ENCODE results near the gene APRT. TPM values are rescaled to one million over a fixed set of nuclear protein-coding genes. Genes with fewer than 3 reads are reported as not detected.

APRT gene
- total RNA-seq, 1 donor from 2014 or later = 153 TPM

DNA sequence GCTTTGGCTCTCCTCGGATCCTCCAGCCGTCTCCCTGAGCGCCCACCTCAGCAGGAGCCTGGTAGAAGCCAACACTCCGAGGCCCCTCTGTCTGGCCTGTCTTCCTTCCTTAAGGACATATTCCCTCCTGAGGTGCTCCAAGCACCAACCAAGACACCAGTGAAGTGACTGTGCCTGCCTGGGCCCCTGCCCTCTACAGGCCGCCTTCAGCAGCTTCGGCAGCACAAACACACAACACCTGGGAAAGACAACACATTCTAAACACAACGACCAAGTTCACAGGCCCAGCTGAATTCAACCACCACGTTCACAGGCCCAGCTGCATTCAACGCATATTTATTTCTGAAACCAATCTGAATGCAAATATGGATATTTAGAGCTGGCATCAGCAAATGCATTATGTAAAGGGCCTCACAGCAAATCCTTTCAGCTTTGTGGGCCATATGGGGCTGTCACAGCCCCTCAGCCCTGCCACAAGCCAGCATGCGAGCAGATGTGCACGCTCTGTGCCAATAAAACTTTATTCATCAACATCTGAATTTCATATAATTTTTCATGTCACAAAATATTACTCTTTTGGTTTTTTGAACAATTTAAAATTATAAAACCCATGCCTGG lies 32.8 kb upstream of the APRT start:
- FAIRE-seq (no peak), DNase-seq (ENCODE audit: low read depth) (no peak)
- H3K4me3 ChIP-seq (ENCODE audit: low read depth, low read length) = no peak overlapping the region
- peaks cover 12% of the 10 kb centered on the region for H3K36me3 ChIP-seq (ENCODE audit: control insufficient read depth, insufficient read depth, low read length)
- TF ChIP-seq, protein P1, sequence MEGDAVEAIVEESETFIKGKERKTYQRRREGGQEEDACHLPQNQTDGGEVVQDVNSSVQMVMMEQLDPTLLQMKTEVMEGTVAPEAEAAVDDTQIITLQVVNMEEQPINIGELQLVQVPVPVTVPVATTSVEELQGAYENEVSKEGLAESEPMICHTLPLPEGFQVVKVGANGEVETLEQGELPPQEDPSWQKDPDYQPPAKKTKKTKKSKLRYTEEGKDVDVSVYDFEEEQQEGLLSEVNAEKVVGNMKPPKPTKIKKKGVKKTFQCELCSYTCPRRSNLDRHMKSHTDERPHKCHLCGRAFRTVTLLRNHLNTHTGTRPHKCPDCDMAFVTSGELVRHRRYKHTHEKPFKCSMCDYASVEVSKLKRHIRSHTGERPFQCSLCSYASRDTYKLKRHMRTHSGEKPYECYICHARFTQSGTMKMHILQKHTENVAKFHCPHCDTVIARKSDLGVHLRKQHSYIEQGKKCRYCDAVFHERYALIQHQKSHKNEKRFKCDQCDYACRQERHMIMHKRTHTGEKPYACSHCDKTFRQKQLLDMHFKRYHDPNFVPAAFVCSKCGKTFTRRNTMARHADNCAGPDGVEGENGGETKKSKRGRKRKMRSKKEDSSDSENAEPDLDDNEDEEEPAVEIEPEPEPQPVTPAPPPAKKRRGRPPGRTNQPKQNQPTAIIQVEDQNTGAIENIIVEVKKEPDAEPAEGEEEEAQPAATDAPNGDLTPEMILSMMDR (IDR thresholded peaks at IDR 0.05; ENCODE audit: insufficient read depth, low read length, severe bottlenecking) = no peak
- H3K27me3 ChIP-seq (ENCODE audit: control insufficient read depth, insufficient read depth, low read length) = no peaks in the 10 kb centered on the region

DNA sequence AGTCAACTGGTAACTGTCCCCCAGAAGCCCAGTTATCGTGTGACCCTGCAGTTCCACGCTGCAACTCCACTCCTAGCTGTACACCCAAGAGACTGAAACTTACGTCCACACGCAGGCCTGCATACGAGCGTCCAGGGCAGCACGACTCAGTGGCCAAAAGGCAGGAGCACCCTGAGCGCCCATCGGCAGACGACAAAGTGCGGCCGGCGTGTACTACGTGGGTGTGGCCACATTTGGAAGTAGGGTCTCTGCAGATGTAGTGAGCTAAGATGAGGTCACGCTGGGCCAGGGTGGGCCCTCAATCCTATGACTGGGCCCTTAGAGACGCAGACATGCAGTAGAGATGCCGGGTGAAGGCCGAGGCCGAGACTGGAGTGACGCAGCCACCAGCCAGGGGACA lies 31.5 kb upstream of the APRT start:
- peaks cover 18% of the 10 kb centered on the region for H3K36me3 ChIP-seq (ENCODE audit: control insufficient read depth, insufficient read depth, low read length)
- DNase-seq (ENCODE audit: low read depth) = no peak
- FAIRE-seq = no peak
- H3K27me3 ChIP-seq (ENCODE audit: control insufficient read depth, insufficient read depth, low read length) = no peaks in the 10 kb centered on the region
- no peak overlapping the region for H3K4me3 ChIP-seq (ENCODE audit: low read depth, low read length)
- TF ChIP-seq, protein P1 (IDR thresholded peaks at IDR 0.05; ENCODE audit: insufficient read depth, low read length, severe bottlenecking) = no peak

DNA sequence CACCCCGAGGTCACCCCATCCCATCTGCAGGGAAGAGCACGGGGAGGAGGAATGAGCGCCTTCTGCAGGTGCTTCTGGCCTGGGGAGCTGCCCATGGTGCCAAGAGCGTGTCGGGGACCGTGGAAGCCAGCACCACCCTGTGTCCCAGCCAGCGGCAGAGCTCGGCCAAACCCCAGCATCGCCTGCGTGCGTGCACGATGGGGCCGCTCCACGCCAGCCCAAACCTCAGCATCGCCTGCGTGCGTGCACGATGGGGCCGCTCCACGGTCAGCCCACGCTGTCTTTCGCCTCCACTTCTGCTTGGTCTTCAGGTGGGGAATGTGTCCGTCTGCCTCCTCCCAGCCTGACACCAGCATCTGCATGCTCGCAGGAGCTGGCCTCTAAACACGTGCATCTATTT lies 31.1 kb upstream of the APRT start:
- TF ChIP-seq, protein P1 (IDR thresholded peaks at IDR 0.05; ENCODE audit: insufficient read depth, low read length, severe bottlenecking) = no peak
- DNase-seq (ENCODE audit: low read depth) (no peak), FAIRE-seq (no peak)
- no peaks in the 10 kb centered on the region for H3K27me3 ChIP-seq (ENCODE audit: control insufficient read depth, insufficient read depth, low read length)
- H3K36me3 ChIP-seq (ENCODE audit: control insufficient read depth, insufficient read depth, low read length) = peaks cover 18% of the 10 kb centered on the region
- H3K4me3 ChIP-seq (ENCODE audit: low read depth, low read length) = no peak overlapping the region

DNA sequence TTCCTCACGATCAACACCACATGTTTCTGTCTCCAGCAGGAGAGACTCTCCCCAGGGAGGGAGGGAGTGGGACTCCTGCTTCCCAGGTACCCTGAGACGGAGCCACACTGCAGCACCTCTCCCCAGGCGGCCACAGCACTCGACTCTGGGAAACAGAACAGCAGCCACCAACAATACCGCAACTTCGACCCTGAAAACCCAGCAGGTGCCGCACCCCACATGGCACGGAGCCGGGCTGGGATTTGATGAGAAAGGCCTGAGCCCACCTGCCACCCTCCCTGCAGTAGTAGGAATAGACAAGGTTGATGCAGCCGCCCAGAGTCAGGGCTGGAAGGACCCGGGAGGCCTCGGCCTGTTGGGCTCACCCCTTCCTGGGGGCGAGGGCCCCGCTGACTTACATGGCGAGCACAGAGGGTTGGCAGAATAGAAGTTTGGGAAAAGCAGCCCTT lies 30.6 kb upstream of the APRT start:
- DNase-seq (ENCODE audit: low read depth) = no peak
- TF ChIP-seq, protein P1 (IDR thresholded peaks at IDR 0.05; ENCODE audit: insufficient read depth, low read length, severe bottlenecking) = no peak
- no peak for FAIRE-seq
- no peaks in the 10 kb centered on the region for H3K27me3 ChIP-seq (ENCODE audit: control insufficient read depth, insufficient read depth, low read length)
- H3K4me3 ChIP-seq (ENCODE audit: low read depth, low read length) = no peak overlapping the region
- H3K36me3 ChIP-seq (ENCODE audit: control insufficient read depth, insufficient read depth, low read length) = peaks cover 18% of the 10 kb centered on the region

DNA sequence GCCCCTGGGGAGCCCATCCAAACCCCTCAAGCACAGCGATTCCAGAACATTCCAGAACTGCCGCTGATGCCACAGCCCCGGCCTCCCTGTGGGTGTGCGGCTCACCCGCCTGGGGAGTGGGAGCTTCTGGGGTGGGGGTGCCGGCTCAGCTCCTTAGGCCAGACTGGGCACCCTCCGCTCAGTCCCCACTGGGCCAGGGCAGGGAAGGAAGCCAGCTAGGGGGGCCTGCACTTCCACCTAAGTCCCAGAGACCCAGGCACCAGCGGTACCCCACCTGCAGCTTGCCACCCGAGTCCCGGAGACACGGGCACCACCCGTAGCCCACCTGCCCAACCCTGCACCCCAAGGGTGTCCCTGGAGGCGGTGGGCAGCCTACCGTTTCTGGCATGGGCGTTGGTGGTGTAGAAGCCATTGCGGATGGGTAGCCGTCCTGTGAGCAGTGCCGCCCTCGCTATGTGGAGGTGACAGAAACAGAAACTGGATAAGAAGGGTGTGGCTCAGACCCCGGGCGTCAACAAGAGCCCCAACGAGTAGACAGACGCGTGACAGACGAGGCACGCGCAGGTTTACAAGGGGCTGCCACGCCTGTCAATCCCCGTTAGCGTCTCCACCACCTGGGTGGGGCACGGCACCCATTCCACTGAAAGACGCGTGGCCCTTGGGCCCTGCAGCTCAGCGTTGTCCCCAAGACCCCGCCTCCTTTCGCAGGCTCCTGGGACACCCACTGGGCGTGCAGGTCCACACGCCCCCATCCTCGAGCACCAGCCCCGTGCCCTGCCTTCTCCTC lies 30.0 kb upstream of the APRT start:
- DNase-seq (ENCODE audit: low read depth) (no peak), FAIRE-seq (no peak)
- Histone ChIP-seq H3K4me3 (ENCODE audit: low read depth, low read length) (no peak overlapping the region), H3K36me3 (ENCODE audit: control insufficient read depth, insufficient read depth, low read length) (peaks cover 17% of the 10 kb centered on the region), H3K27me3 (ENCODE audit: control insufficient read depth, insufficient read depth, low read length) (no peaks in the 10 kb centered on the region)
- TF ChIP-seq, protein P1 (IDR thresholded peaks at IDR 0.05; ENCODE audit: insufficient read depth, low read length, severe bottlenecking) = no peak
